Measurements from ENCODE around the gene ST8SIA6. TPM values are rescaled to one million over a fixed set of nuclear protein-coding genes. Genes with fewer than 3 reads are reported as not detected.
"Not testable (repeated sequence)": the region's sequence is repeated elsewhere in the genome, so short reads cannot be mapped to it uniquely, and the experiment has no call there.

ST8SIA6 gene
- total RNA-seq, 1 experiment from 2014 or later = 0.39 TPM

- H3K27me3 ChIP-seq (replicated peaks) = peaks cover 20% of the 10 kb centered on the region
- H3K36me3 ChIP-seq = no peaks in the 10 kb centered on the region
- no peak overlapping the region for H3K27ac ChIP-seq
Observed at GRCh38 chr10:17450024-17450423, 4.4 kb downstream of the ST8SIA6 start.

GRCh38 chr10:17445400-17445998 is 8.9 kb downstream of the ST8SIA6 start:
- Histone ChIP-seq H3K4me1 (replicated peaks) (no peaks in the 10 kb centered on the region), H3K9me3 (replicated peaks) (peaks cover 11% of the 10 kb centered on the region; the same call in 1 of the 2 replicates), H3K27me3 (replicated peaks) (no peaks in the 10 kb centered on the region), H3K36me3 (no peaks in the 10 kb centered on the region), H3K27ac (no peak overlapping the region), H3K4me3 (no peak overlapping the region)
- DNase-seq (ENCODE audit: low read depth in 1 of 2, low spot score in 2 of 2) = no peak

More at GRCh38 chr10:17450024-17450423, 4.4 kb downstream of the ST8SIA6 start:
- DNase-seq (ENCODE audit: low read depth in 1 of 2, low spot score in 2 of 2) = no peak
- Histone ChIP-seq H3K4me1 (replicated peaks) (peaks cover 17% of the 10 kb centered on the region), H3K9me3 (replicated peaks) (peaks cover 11% of the 10 kb centered on the region; the same call in 1 of the 2 replicates), H3K4me3 (no peak overlapping the region)

GRCh38 chr10:17444388-17444714 is 10.0 kb downstream of the ST8SIA6 start:
- DNase-seq (ENCODE audit: low read depth in 1 of 2, low spot score in 2 of 2) = no peak
- no peaks in the 10 kb centered on the region for H3K27me3 ChIP-seq (replicated peaks)
- H3K9me3 ChIP-seq (replicated peaks) = peaks cover 4% of the 10 kb centered on the region; the same call in 1 of the 2 replicates
- H3K27ac ChIP-seq = no peak overlapping the region
- H3K36me3 ChIP-seq = no peaks in the 10 kb centered on the region
- no peak overlapping the region for H3K4me3 ChIP-seq
- H3K4me1 ChIP-seq (replicated peaks) = no peaks in the 10 kb centered on the region

- Histone ChIP-seq H3K36me3 (no peaks in the 10 kb centered on the region), H3K9me3 (replicated peaks) (peaks cover 4% of the 10 kb centered on the region; the same call in 1 of the 2 replicates), H3K27ac (no peak overlapping the region), H3K27me3 (replicated peaks) (no peaks in the 10 kb centered on the region), H3K4me1 (replicated peaks) (no peaks in the 10 kb centered on the region), H3K4me3 (no peak overlapping the region)
- DNase-seq (ENCODE audit: low read depth in 1 of 2, low spot score in 2 of 2) = no peak
Observed at GRCh38 chr10:17443707-17444387, 10.5 kb downstream of the ST8SIA6 start.

DNA sequence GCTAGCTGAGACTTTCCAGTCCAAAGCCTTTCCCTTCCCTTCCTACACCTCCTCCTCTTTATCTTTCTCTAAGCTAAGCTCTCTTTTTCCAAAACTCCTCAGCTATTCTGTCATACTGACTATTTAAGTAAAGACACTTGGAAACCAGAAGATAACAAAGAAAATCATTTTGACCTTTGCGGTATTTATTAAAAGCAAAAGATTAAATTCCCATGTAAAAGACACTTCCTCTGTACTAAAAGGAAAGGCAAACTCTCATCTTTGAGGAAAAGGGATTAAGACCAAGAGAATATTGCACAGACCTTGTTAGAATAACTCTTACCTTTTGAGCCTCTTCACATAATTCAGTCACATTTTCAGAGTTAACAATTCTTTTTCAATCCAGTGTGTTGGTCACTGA is 15.8 kb downstream of the ST8SIA6 start:
- Histone ChIP-seq H3K27ac (no peak overlapping the region), H3K27me3 (replicated peaks) (0 out of 2 replicates have a peak, but pooled peaks cover 4% of the 10 kb centered on the region), H3K9me3 (replicated peaks) (no peaks in the 10 kb centered on the region; the same call in 1 of the 2 replicates), H3K36me3 (no peaks in the 10 kb centered on the region), H3K4me1 (replicated peaks) (no peaks in the 10 kb centered on the region), H3K4me3 (no peak overlapping the region)
- no peak for DNase-seq (ENCODE audit: low read depth in 1 of 2, low spot score in 2 of 2)

GRCh38 chr10:17436578-17436977 is 17.8 kb downstream of the ST8SIA6 start:
- DNase-seq (ENCODE audit: low read depth in 1 of 2, low spot score in 2 of 2); H3K4me3 ChIP-seq; H3K9me3 ChIP-seq (replicated peaks); H3K27ac ChIP-seq; H3K27me3 ChIP-seq (replicated peaks); H3K4me1 ChIP-seq (replicated peaks); H3K36me3 ChIP-seq: not testable (repeated sequence)

DNA sequence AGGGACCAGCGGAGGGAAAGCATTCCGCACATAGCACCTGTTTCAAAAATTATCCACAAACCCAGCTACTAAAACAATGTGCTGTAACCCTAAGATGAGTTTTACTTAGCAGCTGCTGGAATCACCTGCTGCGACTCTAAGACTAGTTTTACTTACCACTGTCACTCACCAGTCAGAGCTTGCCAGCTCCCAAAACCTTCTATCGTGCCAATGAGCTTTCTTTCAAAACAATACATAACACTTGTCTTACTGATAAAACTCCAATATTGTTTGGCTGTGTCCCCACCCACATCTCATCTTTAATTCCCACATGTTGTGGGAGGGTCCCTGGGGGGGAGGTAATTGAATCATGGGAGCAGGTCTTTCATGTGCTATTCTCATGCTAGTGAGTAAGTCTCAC is 18.4 kb downstream of the ST8SIA6 start:
- H3K4me3 ChIP-seq = no peak overlapping the region
- 0 out of 2 replicates have a peak, but pooled peaks cover 4% of the 10 kb centered on the region for H3K27me3 ChIP-seq (replicated peaks)
- H3K4me1 ChIP-seq (replicated peaks) = no peaks in the 10 kb centered on the region
- H3K9me3 ChIP-seq (replicated peaks) = no peaks in the 10 kb centered on the region; the same call in 1 of the 2 replicates
- DNase-seq (ENCODE audit: low read depth in 1 of 2, low spot score in 2 of 2) = no peak
- no peaks in the 10 kb centered on the region for H3K36me3 ChIP-seq
- no peak overlapping the region for H3K27ac ChIP-seq

GRCh38 chr10:17435187-17435586 is 19.2 kb downstream of the ST8SIA6 start:
- H3K4me3 ChIP-seq = no peak overlapping the region
- H3K4me1 ChIP-seq (replicated peaks) = no peaks in the 10 kb centered on the region
- no peaks in the 10 kb centered on the region for H3K36me3 ChIP-seq
- no peak for DNase-seq (ENCODE audit: low read depth in 1 of 2, low spot score in 2 of 2)
- no peaks in the 10 kb centered on the region; the same call in 1 of the 2 replicates for H3K9me3 ChIP-seq (replicated peaks)
- H3K27me3 ChIP-seq (replicated peaks) = 0 out of 2 replicates have a peak, but pooled peaks cover 4% of the 10 kb centered on the region
- H3K27ac ChIP-seq = no peak overlapping the region

GRCh38 chr10:17432723-17433122 is 21.7 kb downstream of the ST8SIA6 start:
- DNase-seq (ENCODE audit: low read depth in 1 of 2, low spot score in 2 of 2) = no peak
- no peaks in the 10 kb centered on the region for H3K27me3 ChIP-seq (replicated peaks)
- no peaks in the 10 kb centered on the region for H3K36me3 ChIP-seq

DNA sequence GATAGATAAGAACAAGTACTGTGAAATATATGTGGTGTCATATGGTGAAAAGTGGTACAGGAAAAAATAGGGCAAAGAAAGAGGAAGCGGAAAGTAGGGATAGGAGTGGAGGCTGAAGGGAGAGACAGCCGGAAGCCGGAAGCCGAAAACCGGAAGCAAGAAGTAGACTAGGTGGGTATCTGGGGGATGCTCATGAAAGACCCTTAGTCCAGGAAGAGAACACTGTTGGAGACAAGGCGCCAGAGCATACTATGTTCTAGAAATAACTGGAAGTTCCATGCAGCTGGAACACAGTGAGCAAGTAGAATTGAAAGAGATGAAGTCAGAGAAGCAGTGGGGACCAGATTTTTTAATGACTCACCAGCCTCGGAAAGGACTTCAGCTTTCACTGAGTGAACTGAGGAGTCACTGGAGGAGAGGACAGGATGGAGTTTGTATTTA is 22.5 kb downstream of the ST8SIA6 start:
- Histone ChIP-seq H3K9me3 (replicated peaks) (no peaks in the 10 kb centered on the region; the same call in 1 of the 2 replicates), H3K27ac (no peak overlapping the region), H3K36me3 (no peaks in the 10 kb centered on the region), H3K4me1 (replicated peaks) (no peaks in the 10 kb centered on the region), H3K27me3 (replicated peaks) (no peaks in the 10 kb centered on the region), H3K4me3 (no peak overlapping the region)
- DNase-seq (ENCODE audit: low read depth in 1 of 2, low spot score in 2 of 2) = no peak

More at GRCh38 chr10:17432723-17433122, 21.7 kb downstream of the ST8SIA6 start:
- Histone ChIP-seq H3K4me3 (no peak overlapping the region), H3K4me1 (replicated peaks) (no peaks in the 10 kb centered on the region), H3K9me3 (replicated peaks) (no peaks in the 10 kb centered on the region; the same call in 1 of the 2 replicates), H3K27ac (no peak overlapping the region)

DNA sequence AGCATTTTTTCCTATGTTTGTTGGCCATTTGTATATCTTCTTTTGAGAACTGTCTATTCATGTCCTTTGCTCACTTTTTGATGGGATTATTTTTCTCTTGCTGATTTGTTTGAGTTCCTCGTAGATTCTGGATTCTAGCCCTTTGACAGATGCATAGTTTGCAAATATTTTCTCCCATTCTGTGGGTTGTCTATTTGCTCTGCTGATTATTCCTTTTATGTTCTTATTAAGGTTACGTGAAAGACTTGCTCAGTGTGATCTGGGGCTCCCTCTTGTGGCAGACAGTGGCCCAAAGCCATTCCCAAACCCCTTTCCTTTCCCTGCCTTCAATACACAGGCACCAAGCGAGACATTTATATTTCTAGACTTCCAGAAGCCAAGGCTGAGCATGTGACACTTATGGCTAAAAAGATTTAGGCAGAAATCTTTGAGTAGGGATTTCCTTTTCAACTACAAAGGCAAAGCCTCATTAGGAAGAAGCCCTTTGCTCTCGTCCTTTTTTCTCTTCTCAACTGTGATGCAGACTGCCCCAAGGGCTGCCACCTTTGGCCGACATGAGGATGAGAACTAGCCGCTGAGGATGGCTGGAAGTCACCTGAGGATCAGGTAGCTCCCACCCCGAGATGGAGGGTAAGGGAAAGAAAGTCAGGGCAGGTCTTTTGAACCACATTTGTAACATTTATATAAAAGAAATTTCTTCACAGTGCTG is 23.6 kb downstream of the ST8SIA6 start:
- H3K4me3 ChIP-seq = no peak overlapping the region
- no peak overlapping the region for H3K27ac ChIP-seq
- DNase-seq (ENCODE audit: low read depth in 1 of 2, low spot score in 2 of 2) = peak; percentile 64 to 68
- H3K9me3 ChIP-seq (replicated peaks) = no peaks in the 10 kb centered on the region; the same call in 1 of the 2 replicates
- no peaks in the 10 kb centered on the region for H3K36me3 ChIP-seq
- no peaks in the 10 kb centered on the region for H3K27me3 ChIP-seq (replicated peaks)
- H3K4me1 ChIP-seq (replicated peaks) = no peaks in the 10 kb centered on the region

GRCh38 chr10:17429490-17429889 is 24.9 kb downstream of the ST8SIA6 start:
- DNase-seq (ENCODE audit: low read depth in 1 of 2, low spot score in 2 of 2) = no peak
- no peaks in the 10 kb centered on the region for H3K9me3 ChIP-seq (replicated peaks)
- H3K27me3 ChIP-seq (replicated peaks) = no peaks in the 10 kb centered on the region
- no peak overlapping the region for H3K4me3 ChIP-seq
- H3K36me3 ChIP-seq = no peaks in the 10 kb centered on the region
- no peaks in the 10 kb centered on the region for H3K4me1 ChIP-seq (replicated peaks)
- H3K27ac ChIP-seq = no peak overlapping the region

GRCh38 chr10:17428351-17429097 is 25.9 kb downstream of the ST8SIA6 start:
- Histone ChIP-seq H3K27ac (no peak overlapping the region), H3K9me3 (replicated peaks) (no peaks in the 10 kb centered on the region), H3K27me3 (replicated peaks) (no peaks in the 10 kb centered on the region), H3K4me1 (replicated peaks) (no peaks in the 10 kb centered on the region), H3K4me3 (no peak overlapping the region), H3K36me3 (no peaks in the 10 kb centered on the region)
- no peak for DNase-seq (ENCODE audit: low read depth in 1 of 2, low spot score in 2 of 2)
